Bone marrow (tissue), 2 donors: ENCODE measurements around the gene C3AR1.
"Not testable (repeated sequence)": the region's sequence is repeated elsewhere in the genome, so short reads cannot be mapped to it uniquely, and the experiment has no call there.

ENCODE experiments used
- DNase-seq, 2 donors: peaks; one replicate each; lab custom pipeline; 2025; lab: John Stamatoyannopoulos, UW

The C3AR1 gene

GRCh38 chr12:8065991-8066594, at the start of gene C3AR1:
C3AR1 (minus strand) TSS chr12:8066359; CDS start chr12:8060185, 6,174 bp downstream.
- DNase-seq = peak; percentile 7 to 93

DNA sequence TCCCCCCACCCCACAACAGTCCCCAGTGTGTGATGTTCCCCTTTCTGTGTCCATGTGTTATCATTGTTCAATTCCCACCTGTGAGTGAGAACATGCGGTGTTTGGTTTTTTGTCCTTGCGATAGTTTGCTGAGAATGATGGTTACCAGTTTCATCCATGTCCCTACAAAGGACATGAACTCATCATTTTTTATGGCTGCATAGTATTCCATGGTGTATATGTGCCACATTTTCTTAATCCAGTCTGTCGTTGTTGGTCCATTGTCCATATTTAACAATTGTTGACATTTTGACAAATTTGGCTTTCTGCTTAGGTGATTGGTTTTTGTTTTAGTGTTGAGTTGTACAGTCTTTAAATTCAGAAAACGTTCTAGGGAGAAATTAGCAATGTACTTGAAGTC, 47.0 kb upstream of the C3AR1 start:
- not testable (repeated sequence) for DNase-seq

DNA sequence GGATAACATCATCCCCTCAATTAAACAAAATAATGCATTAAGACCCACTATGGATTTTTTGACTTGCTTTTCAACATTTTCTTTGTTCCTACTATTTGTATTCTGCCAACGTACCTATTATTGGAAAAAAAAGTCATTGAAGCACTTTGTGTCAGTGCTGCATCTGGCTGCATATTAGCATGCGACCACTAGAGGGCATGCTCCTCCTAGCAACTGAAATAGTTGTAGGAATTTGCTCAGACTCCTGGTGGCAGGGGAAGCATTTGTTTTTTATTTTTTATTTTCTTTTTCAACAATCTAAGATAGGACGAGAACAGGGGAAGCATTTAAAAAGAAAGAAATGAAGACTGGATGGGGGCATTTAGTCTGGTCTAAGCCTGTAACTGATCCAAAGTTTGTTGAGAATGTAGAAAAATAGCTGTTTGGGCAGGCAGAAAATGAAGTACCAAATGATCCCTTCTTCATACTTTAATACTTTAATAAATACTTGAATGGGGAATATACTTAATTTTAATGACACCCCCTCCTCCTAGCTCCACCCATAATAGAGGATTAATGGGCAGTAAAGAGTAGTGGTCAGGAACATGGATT, 42.7 kb upstream of the C3AR1 start:
- DNase-seq = peak in 1 of 2 donors; percentile 55

- DNase-seq = no peak
Observed at GRCh38 chr12:8099235-8099634, 33.1 kb upstream of the C3AR1 start.

GRCh38 chr12:8096281-8096915, 30.2 kb upstream of the C3AR1 start:
- DNase-seq = no peak

DNA sequence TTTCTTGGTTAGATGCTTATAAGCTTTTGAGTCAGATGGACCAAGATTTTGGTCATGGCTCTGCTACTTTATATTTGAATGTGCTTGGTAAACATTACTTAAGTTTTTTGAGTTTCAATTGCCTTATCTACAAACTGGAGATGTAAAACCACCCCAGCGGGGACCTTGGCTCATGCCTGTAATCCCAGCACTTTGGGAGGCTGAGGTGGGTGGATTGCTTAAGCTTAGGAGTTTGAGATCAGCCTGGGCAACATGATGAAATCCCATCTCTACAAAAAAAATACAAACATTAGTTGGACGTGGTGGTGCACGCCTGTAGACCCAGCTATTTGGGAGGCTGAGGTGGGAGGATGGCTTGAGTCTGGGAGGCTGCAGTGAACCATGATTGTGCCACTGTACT, 27.1 kb upstream of the C3AR1 start:
- no peak for DNase-seq

GRCh38 chr12:8089716-8090115, 23.6 kb upstream of the C3AR1 start:
- DNase-seq = no peak

DNA sequence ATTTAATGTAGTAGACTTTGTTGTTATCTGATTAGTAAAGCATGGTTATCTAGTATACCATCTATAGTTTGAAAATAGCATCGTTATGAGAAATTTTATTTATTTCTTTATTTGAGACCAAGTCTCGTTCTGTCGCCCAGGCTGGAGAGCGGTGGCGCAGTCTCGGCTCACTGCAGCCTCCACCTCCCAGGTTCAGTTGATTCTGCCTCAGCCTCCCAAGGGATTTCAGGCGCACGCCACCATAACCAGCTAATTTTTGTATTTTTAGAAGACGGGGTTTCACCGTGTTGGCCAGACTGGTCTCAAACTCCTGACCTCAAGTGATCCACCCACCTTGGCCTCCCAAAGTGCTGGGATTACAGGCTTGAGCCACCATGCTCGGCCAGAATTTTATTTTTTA, 23.1 kb upstream of the C3AR1 start:
- DNase-seq = not testable (repeated sequence)

DNA sequence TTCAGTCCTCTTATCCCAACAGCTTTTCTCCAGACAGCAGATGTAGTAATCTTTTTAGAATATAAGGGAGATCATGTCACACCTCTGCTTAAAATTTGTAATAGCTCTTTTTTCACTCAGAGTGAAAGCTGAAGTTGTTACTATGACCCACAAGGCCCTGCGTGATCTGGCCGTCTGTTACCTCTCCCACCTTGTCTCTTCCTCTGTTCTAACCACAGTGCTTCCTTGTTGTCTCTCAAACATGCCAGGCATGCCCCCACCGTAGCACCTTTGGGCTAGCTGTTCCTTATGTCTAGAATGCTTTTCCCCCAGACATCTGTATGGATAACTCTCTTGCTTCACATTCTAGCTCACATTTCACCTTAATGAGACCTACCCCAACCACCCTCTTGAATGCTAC, 22.4 kb upstream of the C3AR1 start:
- no peak for DNase-seq

- no peak for DNase-seq
Observed at GRCh38 chr12:8087666-8088065, 21.5 kb upstream of the C3AR1 start.

DNA sequence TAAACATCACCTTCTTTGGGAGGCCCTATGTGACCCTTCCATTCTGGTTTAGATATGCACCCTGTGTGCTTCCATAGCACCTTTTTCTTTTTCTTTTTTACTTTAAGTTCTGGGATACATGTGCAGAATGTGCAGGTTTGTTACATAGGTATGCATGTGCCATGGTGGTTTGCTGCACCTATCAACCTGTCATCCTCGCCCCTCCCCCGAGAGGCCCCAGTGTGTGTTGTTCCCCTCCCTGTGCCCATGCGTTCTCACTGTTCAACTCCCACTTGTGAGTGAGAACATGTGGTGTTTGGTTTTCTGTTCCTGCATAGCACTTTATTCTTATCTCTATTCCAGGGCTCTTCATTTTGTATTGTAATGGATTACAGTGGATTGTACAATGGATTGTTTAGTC, 18.2 kb upstream of the C3AR1 start:
- DNase-seq = not testable (repeated sequence)

DNA sequence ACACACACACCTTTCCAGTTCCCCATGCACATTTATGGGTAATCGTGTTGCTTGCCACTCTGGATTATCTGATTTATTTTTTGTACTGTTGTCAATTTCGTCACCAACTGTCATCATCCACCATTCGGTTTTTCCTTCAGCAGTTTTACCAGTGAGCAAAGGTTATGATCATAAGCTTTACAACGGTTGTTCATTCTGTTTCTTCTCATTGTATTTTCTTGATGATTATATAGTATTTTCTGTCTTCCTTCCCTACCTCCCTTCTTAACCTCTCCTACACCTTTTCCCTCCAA, 16.6 kb upstream of the C3AR1 start:
- DNase-seq = no peak

- DNase-seq = no peak
Observed at GRCh38 chr12:8081251-8081920, 15.2 kb upstream of the C3AR1 start.

GRCh38 chr12:8080120-8080519, 14.0 kb upstream of the C3AR1 start:
- DNase-seq = peak in 1 of 2 donors; percentile 61

GRCh38 chr12:8078916-8079315, 12.8 kb upstream of the C3AR1 start:
- no peak for DNase-seq

DNA sequence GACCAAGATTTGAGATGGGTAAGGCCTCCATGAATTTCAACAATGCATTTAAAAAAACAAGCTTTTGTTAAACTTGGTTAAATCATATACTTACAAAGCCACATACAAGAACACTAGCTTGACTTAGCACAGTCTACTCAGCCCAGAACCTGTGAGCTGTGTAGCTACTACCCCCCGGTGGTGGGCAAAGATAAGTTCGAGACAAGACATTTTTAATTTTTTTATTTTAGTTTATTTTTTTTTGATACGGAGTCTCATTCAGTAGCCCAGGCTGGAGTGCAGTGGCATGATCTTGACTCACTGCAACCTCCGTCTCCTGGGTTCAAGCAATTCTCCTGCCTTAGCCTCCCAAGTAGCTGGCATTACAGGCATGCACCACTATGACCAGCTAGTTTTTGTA, 12.2 kb upstream of the C3AR1 start:
- DNase-seq = peak in 1 of 2 donors; percentile 36

DNA sequence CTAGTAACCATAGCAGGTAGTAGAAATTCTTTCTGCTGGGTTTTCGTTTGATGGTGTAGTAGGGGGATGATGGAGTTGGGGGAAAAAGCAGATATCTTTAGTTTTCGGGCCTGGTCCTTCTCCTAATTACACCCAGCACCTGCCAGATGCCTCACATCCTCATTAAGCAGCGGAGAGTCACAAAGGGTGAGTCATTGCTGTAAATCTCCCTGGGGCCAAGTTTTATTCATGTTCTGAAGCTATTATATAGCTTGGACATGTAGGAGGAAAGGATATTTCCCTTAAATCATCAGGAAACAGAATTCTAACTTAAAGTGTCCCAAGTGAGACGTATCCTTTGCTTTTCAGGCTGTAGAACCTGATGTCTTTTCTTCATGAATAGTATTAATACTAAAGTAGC, 11.0 kb upstream of the C3AR1 start:
- no peak for DNase-seq

- DNase-seq = no peak
Observed at GRCh38 chr12:8076366-8076765, 10.2 kb upstream of the C3AR1 start.

- DNase-seq = no peak
Observed at GRCh38 chr12:8075935-8076334, 9.8 kb upstream of the C3AR1 start.

- DNase-seq = not testable (repeated sequence)
Observed at GRCh38 chr12:8071820-8072219, 5.7 kb upstream of the C3AR1 start.

DNA sequence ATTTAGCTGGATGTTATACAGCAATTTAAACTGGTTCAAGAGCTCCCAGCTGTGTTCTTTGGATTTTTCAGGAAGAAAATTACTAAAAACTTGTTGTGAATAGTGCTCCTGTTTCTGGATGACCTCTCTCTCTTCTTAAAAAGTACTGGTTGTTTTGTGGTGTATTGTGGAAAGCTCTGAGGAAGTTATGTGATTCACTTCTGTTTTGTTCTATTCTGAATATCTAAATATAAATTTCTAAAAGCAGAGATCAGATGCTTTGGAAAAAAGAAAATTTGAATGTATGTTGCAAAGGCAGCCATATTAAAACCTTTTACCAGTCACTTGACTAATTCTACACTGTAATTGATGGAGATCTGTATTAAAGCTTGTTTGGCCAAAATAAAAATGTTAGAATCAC, 3.4 kb upstream of the C3AR1 start:
- DNase-seq = peak in 1 of 2 donors; percentile 16

DNA sequence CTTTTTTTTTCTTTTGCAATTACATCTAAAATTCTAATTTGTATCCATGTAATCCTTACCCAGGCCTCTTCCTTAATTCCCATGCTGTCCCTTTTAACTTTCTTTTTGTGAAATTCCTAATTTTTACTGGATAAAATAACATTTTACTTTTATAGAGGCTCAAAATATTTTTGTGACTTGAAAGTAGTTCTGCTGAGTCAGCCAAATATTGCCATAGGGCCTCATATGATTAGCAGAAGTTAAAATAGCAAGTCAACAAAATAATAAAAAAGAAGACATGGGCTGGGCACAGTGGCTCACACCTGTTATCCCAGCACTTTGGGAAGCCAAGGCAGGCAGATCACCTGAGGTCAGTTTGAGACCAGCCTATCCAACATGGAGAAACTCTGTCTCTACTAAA, 2.0 kb downstream of the C3AR1 start:
- DNase-seq = no peak

DNA sequence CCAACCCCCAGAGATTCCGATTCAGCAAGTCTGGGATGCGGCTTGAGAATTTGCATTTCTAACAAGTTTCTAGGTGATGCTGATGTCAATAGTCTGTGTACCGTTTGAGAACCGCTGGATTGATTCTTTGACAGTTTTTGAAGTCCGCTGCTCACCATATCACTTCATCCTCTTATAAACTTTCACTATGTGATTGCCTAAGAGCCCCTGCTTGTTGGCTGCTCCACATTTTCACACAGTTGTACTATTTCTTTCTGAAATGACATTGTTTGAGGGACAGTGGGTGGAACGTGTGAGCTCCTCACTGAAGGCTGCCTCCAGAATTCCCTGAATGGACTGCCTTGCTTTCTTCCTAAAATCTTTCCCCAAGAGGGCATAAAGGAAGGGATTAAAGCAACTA, 7.7 kb downstream of the C3AR1 start:
- no peak for DNase-seq
